Neural cell (in vitro differentiated cells): ENCODE data around the gene ARHGEF11. TPM values are rescaled to one million over a fixed set of nuclear protein-coding genes. Genes with fewer than 3 reads are reported as not detected.

Experiments used
- H2AFZ ChIP-seq: fragments of 200-600, 300-800 bp; sonication (generic), shearing (Covaris generic); 2 replicates; pipeline ENCODE4 v1.6.0; 2014; ENCODE audit warnings: low read depth, mild to moderate bottlenecking, antibody characterized with exemption, low read length, moderate library complexity
- H3F3A ChIP-seq: fragments of 200-600 bp; shearing (Covaris generic); 2 replicates; pipeline ENCODE4 v1.6.1; 2016; ENCODE audit warnings: mild to moderate bottlenecking, moderate library complexity, mixed read lengths, antibody characterized with exemption, low read length; ENCODE audit not compliant: insufficient read depth, poor library complexity, severe bottlenecking
- H3K27ac ChIP-seq: fragments of 200-600, 300-800 bp; sonication (generic), shearing (Covaris generic); 2 replicates; pipeline ENCODE4 v1.5.1; 2014; ENCODE audit warnings: mild to moderate bottlenecking, low read length, moderate library complexity
- H3K27me3 ChIP-seq: fragments of 300-800, 200-600 bp; sonication (generic), shearing (Covaris generic); 2 replicates; pipeline ENCODE4 v1.6.0; 2014; ENCODE audit warnings: mild to moderate bottlenecking, low read depth, low read length, moderate library complexity; ENCODE audit not compliant: insufficient read depth
- H3K36me3 ChIP-seq: fragments of 300-800, 200-600 bp; sonication (generic), shearing (Covaris generic); 2 replicates; pipeline ENCODE4 v1.5.1; 2014; ENCODE audit warnings: mild to moderate bottlenecking, antibody characterized with exemption, low read length, moderate library complexity; ENCODE audit not compliant: insufficient read depth
- H3K4me2 ChIP-seq: fragments of 300-800, 200-600 bp; sonication (generic), shearing (Covaris generic); 2 replicates; pipeline ENCODE4 v1.6.0; 2014; ENCODE audit warnings: mild to moderate bottlenecking, low read length
- H3K4me3 ChIP-seq: fragments of 300-800, 200-600 bp; sonication (generic), shearing (Covaris generic); 2 replicates; pipeline ENCODE4 v1.5.1; 2014; ENCODE audit warnings: mild to moderate bottlenecking, low read length, moderate library complexity
- H3K79me2 ChIP-seq: fragments of 200-600 bp; shearing (Covaris generic); replicated peaks from 2 replicates; pipeline ENCODE4 v1.6.0; 2014; ENCODE audit warnings: mild to moderate bottlenecking, low read length, moderate library complexity; ENCODE audit not compliant: insufficient read depth
- H3K9ac ChIP-seq: fragments of 300-800, 200-600 bp; sonication (generic), shearing (Covaris generic); 2 replicates; pipeline ENCODE4 v1.6.1; 2016; ENCODE audit warnings: mild to moderate bottlenecking, low read length, mixed read lengths
- H3K9me2 ChIP-seq: fragments of 200-600 bp; shearing (Covaris generic); 2 replicates; pipeline ENCODE4 v1.6.1; 2016; ENCODE audit warnings: mild to moderate bottlenecking, low read length, mixed read lengths; ENCODE audit not compliant: insufficient read depth
- H3K9me3 ChIP-seq: fragments of 200-600, 300-800 bp; sonication (generic), shearing (Covaris generic); 2 replicates; pipeline ENCODE4 v1.6.1; 2016; ENCODE audit warnings: mild to moderate bottlenecking, mixed run types, low read length, moderate library complexity, mixed read lengths
- H4K20me1 ChIP-seq: fragments of 200-600 bp; shearing (Covaris generic); 2 replicates; pipeline ENCODE4 v1.6.1; 2016; ENCODE audit warnings: mild to moderate bottlenecking, mixed run types; ENCODE audit not compliant: insufficient read depth
- CTCF ChIP-seq: fragments of 450-650 bp; IDR thresholded peaks from 2 replicates; pipeline ENCODE4 v1.5.1; 2014; ENCODE audit warnings: antibody characterized with exemption, mild to moderate bottlenecking, moderate library complexity; ENCODE audit not compliant: poor library complexity, severe bottlenecking
- EP300 ChIP-seq: fragments of 450-650 bp; conservative IDR thresholded peaks from 2 replicates; pipeline ENCODE4 v1.6.1; 2014; ENCODE audit warnings: antibody characterized with exemption, mild to moderate bottlenecking, moderate library complexity; ENCODE audit not compliant: poor library complexity, severe bottlenecking
- EZH2 ChIP-seq: fragments of 200-600, 300-800 bp; shearing (Covaris generic), sonication (generic); IDR thresholded peaks from 2 replicates; pipeline ENCODE4 v1.6.1; 2014; ENCODE audit warnings: antibody characterized with exemption, low read length, borderline replicate concordance, mild to moderate bottlenecking; ENCODE audit not compliant: insufficient read depth, poor library complexity, severe bottlenecking
- MXI1 ChIP-seq: fragments of 450-650 bp; conservative IDR thresholded peaks from 2 replicates; pipeline ENCODE4 v1.6.1; 2014; ENCODE audit warnings: antibody characterized with exemption, mild to moderate bottlenecking; ENCODE audit not compliant: poor library complexity, severe bottlenecking
- POLR2AphosphoS5 ChIP-seq: IDR thresholded peaks from 2 replicates; pipeline ENCODE4 v1.6.1; 2012
- RAD21 ChIP-seq: fragments of 450-650 bp; conservative IDR thresholded peaks from 2 replicates; pipeline ENCODE4 v1.6.1; 2014; ENCODE audit warnings: antibody characterized with exemption, mild to moderate bottlenecking, moderate library complexity
- REST ChIP-seq: IDR thresholded peaks from 2 replicates; pipeline ENCODE4 v1.6.1; 2012; ENCODE audit warnings: borderline replicate concordance
- SMC3 ChIP-seq: fragments of 450-650 bp; conservative IDR thresholded peaks from 2 replicates; pipeline ENCODE4 v1.6.1; 2014; ENCODE audit warnings: antibody characterized with exemption, mild to moderate bottlenecking, moderate library complexity; ENCODE audit not compliant: poor library complexity
- TAF1 ChIP-seq: IDR thresholded peaks from 2 replicates; pipeline ENCODE4 v1.6.1; 2012; ENCODE audit warnings: low read depth
- polyA plus RNA-seq: library from polyadenylated mRNA; depleted of rRNA; stranded (reverse); fragments of >200 nt; gene quantifications from 2 replicates; pipeline ENCODE4 v1.2.3, GENCODE V29; 2014

Gene ARHGEF11
- polyA plus RNA-seq, 1 donor from 2014 or later: 33.2 TPM

- H3K36me3 ChIP-seq: no peaks in the 10 kb centered on the region
- TF ChIP-seq POLR2AphosphoS5: no peak
- TF ChIP-seq REST: no peak
- no peak for TF ChIP-seq MXI1
- no peak for TF ChIP-seq EP300
- no peak for TF ChIP-seq RAD21
- TF ChIP-seq TAF1: no peak
- TF ChIP-seq EZH2: no peak
- TF ChIP-seq SMC3: no peak
- no peak for TF ChIP-seq CTCF
- peaks cover 27% of the 10 kb centered on the region for H3K79me2 ChIP-seq
- no peaks in the 10 kb centered on the region for H3F3A ChIP-seq
- no peak overlapping the region for H3K9ac ChIP-seq
- H4K20me1 ChIP-seq: no peaks in the 10 kb centered on the region
- no peak overlapping the region for H3K4me2 ChIP-seq
- no peak overlapping the region for H3K27ac ChIP-seq
- no peaks in the 10 kb centered on the region for H3K9me3 ChIP-seq
- H3K27me3 ChIP-seq: no peaks in the 10 kb centered on the region
- no peak overlapping the region for H3K4me3 ChIP-seq
- H2AFZ ChIP-seq: no peak overlapping the region
- H3K9me2 ChIP-seq: no peaks in the 10 kb centered on the region
These were observed 20.2 kb downstream of the ARHGEF11 start for GRCh38 chr1:157025385-157025784.

GRCh38 chr1:157021688-157022087, 23.9 kb downstream of the ARHGEF11 start:
- Histone ChIP-seq H3K9ac (no peak overlapping the region), H3F3A (no peaks in the 10 kb centered on the region), H3K79me2 (peaks cover 30% of the 10 kb centered on the region), H3K9me2 (no peaks in the 10 kb centered on the region), H3K27me3 (no peaks in the 10 kb centered on the region), H4K20me1 (no peaks in the 10 kb centered on the region), H3K9me3 (no peaks in the 10 kb centered on the region), H2AFZ (no peak overlapping the region), H3K4me3 (no peak overlapping the region), H3K4me2 (no peak overlapping the region), H3K36me3 (no peaks in the 10 kb centered on the region), H3K27ac (no peak overlapping the region)
- TF ChIP-seq CTCF: no peak
- no peak for TF ChIP-seq TAF1
- TF ChIP-seq REST: no peak
- no peak for TF ChIP-seq EP300
- TF ChIP-seq RAD21: no peak
- no peak for TF ChIP-seq POLR2AphosphoS5
- TF ChIP-seq SMC3: no peak
- TF ChIP-seq MXI1: no peak
- no peak for TF ChIP-seq EZH2
